Measurements from ENCODE around the gene RIOX2.

The RIOX2 gene

DNA sequence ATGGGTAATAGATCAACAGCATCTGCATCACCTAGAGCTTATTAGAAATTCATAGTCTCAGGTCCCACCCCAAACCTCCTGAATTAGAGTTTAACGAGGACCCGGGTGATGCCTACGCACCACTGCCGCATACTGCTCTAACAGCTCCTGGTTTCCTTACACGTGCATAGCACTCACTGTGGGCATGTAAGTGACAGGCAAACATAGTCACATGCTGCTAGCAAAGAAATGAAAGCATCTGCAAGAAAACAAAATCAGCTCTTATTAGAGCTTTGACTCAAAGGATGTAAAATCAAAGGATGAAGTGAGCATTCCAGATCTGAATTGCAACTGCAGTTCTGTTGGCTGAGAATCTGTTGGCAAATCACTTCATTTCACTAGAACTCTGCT lies 19.1 kb upstream of the RIOX2 start:
- no peak overlapping the region for H3K27ac ChIP-seq (ENCODE audit: low read depth, low read length, poor library complexity, severe bottlenecking)
- no peak overlapping the region for H3K9ac ChIP-seq (ENCODE audit: low read length)
- H2AFZ ChIP-seq (ENCODE audit: low read length) = no peak overlapping the region
- H3K4me3 ChIP-seq (ENCODE audit: low read depth, low read length, poor library complexity, severe bottlenecking) = no peak overlapping the region
- no peaks in the 10 kb centered on the region for H3K27me3 ChIP-seq (ENCODE audit: insufficient read depth, low read length)
- H3F3A ChIP-seq (ENCODE audit: insufficient read depth, low read length) = no peaks in the 10 kb centered on the region
- H3K79me2 ChIP-seq (ENCODE audit: insufficient read depth, low read length) = no peaks in the 10 kb centered on the region
- no peaks in the 10 kb centered on the region for H4K20me1 ChIP-seq (ENCODE audit: insufficient read depth, low read length)
- TF ChIP-seq CTCF (IDR thresholded peaks at IDR 0.05; ENCODE audit: low read length) (no peak), EZH2 (IDR thresholded peaks at IDR 0.05; ENCODE audit: borderline replicate concordance, low read length) (no peak)
- H3K4me1 ChIP-seq (ENCODE audit: insufficient read depth, low read length, severe bottlenecking) = no peaks in the 10 kb centered on the region
- no peaks in the 10 kb centered on the region for H3K36me3 ChIP-seq (ENCODE audit: insufficient read depth, low read length)
- no peaks in the 10 kb centered on the region for H3K9me3 ChIP-seq (ENCODE audit: low read length)
- H3K9me2 ChIP-seq (ENCODE audit: low read depth, low read length) = no peaks in the 10 kb centered on the region
- no peak overlapping the region for H3K4me2 ChIP-seq (ENCODE audit: low read length)

DNA sequence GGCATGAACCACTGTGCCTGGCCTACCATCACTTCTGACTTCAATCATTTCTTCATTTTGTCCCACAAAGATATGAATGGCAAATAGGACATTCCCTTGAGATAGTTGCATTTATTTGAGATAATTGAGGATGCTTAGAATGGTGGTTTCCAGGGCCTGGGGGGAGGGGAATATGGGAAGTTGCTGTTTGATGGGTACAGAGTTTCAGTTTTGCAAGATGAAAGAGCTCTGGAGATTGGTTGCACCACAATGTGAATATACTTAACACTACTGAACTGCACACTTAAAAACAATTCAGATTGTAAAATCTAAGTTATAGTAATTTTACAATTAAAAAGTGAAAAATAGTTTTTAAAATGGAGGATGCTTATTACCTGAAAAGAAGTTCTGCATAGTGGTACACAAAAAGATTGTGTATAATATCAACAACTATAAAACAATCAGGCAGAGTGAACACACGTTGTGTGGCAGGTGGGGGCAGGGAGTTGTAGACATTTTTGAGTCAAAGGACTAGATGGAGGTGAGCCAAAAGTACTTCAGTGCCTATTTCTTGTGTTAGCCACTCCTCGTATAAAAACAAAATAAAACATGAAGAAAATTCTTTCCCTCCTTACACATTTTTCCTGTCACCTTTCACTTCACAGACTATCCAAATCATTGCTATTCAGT lies 18.5 kb upstream of the RIOX2 start:
- Histone ChIP-seq H3K9me3 (ENCODE audit: low read length) (no peaks in the 10 kb centered on the region), H3K9me2 (ENCODE audit: low read depth, low read length) (no peaks in the 10 kb centered on the region), H4K20me1 (ENCODE audit: insufficient read depth, low read length) (no peaks in the 10 kb centered on the region), H3F3A (ENCODE audit: insufficient read depth, low read length) (no peaks in the 10 kb centered on the region), H3K4me2 (ENCODE audit: low read length) (no peak overlapping the region), H3K27ac (ENCODE audit: low read depth, low read length, poor library complexity, severe bottlenecking) (no peak overlapping the region), H3K27me3 (ENCODE audit: insufficient read depth, low read length) (no peaks in the 10 kb centered on the region), H3K36me3 (ENCODE audit: insufficient read depth, low read length) (no peaks in the 10 kb centered on the region), H2AFZ (ENCODE audit: low read length) (no peak overlapping the region), H3K79me2 (ENCODE audit: insufficient read depth, low read length) (no peaks in the 10 kb centered on the region), H3K9ac (ENCODE audit: low read length) (no peak overlapping the region), H3K4me1 (ENCODE audit: insufficient read depth, low read length, severe bottlenecking) (no peaks in the 10 kb centered on the region), H3K4me3 (ENCODE audit: low read depth, low read length, poor library complexity, severe bottlenecking) (no peak overlapping the region)
- TF ChIP-seq CTCF (IDR thresholded peaks at IDR 0.05; ENCODE audit: low read length) = no peak
- no peak for TF ChIP-seq EZH2 (IDR thresholded peaks at IDR 0.05; ENCODE audit: borderline replicate concordance, low read length)

- Histone ChIP-seq H3F3A (ENCODE audit: insufficient read depth, low read length) (no peaks in the 10 kb centered on the region), H3K4me3 (ENCODE audit: low read depth, low read length, poor library complexity, severe bottlenecking) (no peak overlapping the region), H2AFZ (ENCODE audit: low read length) (no peak overlapping the region), H3K27me3 (ENCODE audit: insufficient read depth, low read length) (no peaks in the 10 kb centered on the region), H3K79me2 (ENCODE audit: insufficient read depth, low read length) (no peaks in the 10 kb centered on the region), H3K9ac (ENCODE audit: low read length) (no peak overlapping the region), H3K9me3 (ENCODE audit: low read length) (no peaks in the 10 kb centered on the region), H3K4me2 (ENCODE audit: low read length) (no peak overlapping the region), H3K9me2 (ENCODE audit: low read depth, low read length) (no peaks in the 10 kb centered on the region), H4K20me1 (ENCODE audit: insufficient read depth, low read length) (no peaks in the 10 kb centered on the region), H3K4me1 (ENCODE audit: insufficient read depth, low read length, severe bottlenecking) (no peaks in the 10 kb centered on the region), H3K27ac (ENCODE audit: low read depth, low read length, poor library complexity, severe bottlenecking) (no peak overlapping the region), H3K36me3 (ENCODE audit: insufficient read depth, low read length) (no peaks in the 10 kb centered on the region)
- TF ChIP-seq CTCF (IDR thresholded peaks at IDR 0.05; ENCODE audit: low read length) = no peak
- no peak for TF ChIP-seq EZH2 (IDR thresholded peaks at IDR 0.05; ENCODE audit: borderline replicate concordance, low read length)
These were observed 16.7 kb upstream of the RIOX2 start for GRCh38 chr3:97988784-97989568.

All from OCI-LY1 (cell line).